H1 (cell line): Measurements from ENCODE around the gene KCNN1. TPM values are rescaled to one million over a fixed set of nuclear protein-coding genes. Genes with fewer than 3 reads are reported as not detected.

ENCODE experiments used
- CTCF ChIA-PET: fragments of 300-600 bp; sonication (Branson Sonifier 250); formaldehyde crosslinking; loops from one replicate; lab custom pipeline; 2021; ENCODE audit not compliant: partially characterized antibody; lab: Charles Lee
- POLR2A ChIA-PET: fragments of 300-600 bp; sonication (Branson Sonifier 250); formaldehyde crosslinking; loops from one replicate; lab custom pipeline; 2021; ENCODE audit warnings: inconsistent platforms; ENCODE audit not compliant: partially characterized antibody; lab: Charles Lee
- DNase-seq, 2 experiments: peaks; one replicate each; pipeline versions ENCODE4 v3.0.0 to v3.0.0-alpha.2; 2010 to 2022; ENCODE audit warnings: low spot score in 2 of 2, low read depth in 1 of 2, mixed read lengths in 1 of 2
- FAIRE-seq: peaks from 2 replicates; lab custom pipeline; 2011; peaks lifted over from hg19 to GRCh38; lab: Jason Lieb, UNC
- H2AFZ ChIP-seq: 2 replicates; pipeline ENCODE4 v1.8.1; 2012; ENCODE audit warnings: low read length, inconsistent platforms
- H2AK5ac ChIP-seq: 2 replicates; pipeline ENCODE4 v1.6.1; 2013; ENCODE audit warnings: low read depth, low read length
- H2BK120ac ChIP-seq: replicated peaks from 2 replicates; pipeline ENCODE3; 2013; ENCODE audit warnings: low read depth, low read length, inconsistent platforms
- H2BK12ac ChIP-seq: 2 replicates; pipeline ENCODE4 v1.6.1; 2013; ENCODE audit warnings: low read depth, low read length
- H2BK15ac ChIP-seq: 2 replicates; pipeline ENCODE4 v1.6.1; 2013; ENCODE audit warnings: low read length
- H2BK20ac ChIP-seq: 2 replicates; pipeline ENCODE4 v1.6.1; 2013; ENCODE audit warnings: low read length
- H2BK5ac ChIP-seq: 2 replicates; pipeline ENCODE4 v1.6.1; 2013; ENCODE audit warnings: low read depth, low read length
- H3K14ac ChIP-seq: 2 replicates; pipeline ENCODE4 v1.6.1; 2013; ENCODE audit warnings: inconsistent platforms; ENCODE audit not compliant: insufficient read length
- H3K18ac ChIP-seq: 2 replicates; pipeline ENCODE4 v1.6.1; 2013; ENCODE audit warnings: low read length; ENCODE audit errors: extremely low read depth
- H3K23ac ChIP-seq: 2 replicates; pipeline ENCODE4 v1.6.1; 2013; ENCODE audit warnings: inconsistent platforms; ENCODE audit not compliant: insufficient read length
- H3K23me2 ChIP-seq: 2 replicates; pipeline ENCODE4 v1.6.1; 2013; ENCODE audit warnings: low read depth, low read length
- H3K27ac ChIP-seq: 2 replicates; pipeline ENCODE4 v1.6.1; 2011; ENCODE audit warnings: low read depth, low read length, inconsistent platforms
- H3K27me3 ChIP-seq, 4 experiments: replicated peaks in 1 of 4; 1 replicate in 1 of 4; 2 replicates in 3 of 4; pipeline versions ENCODE4 v1.6.1 to v1.8.1; 2011 to 2013; ENCODE audit warnings: low read length in 3 of 4, mild to moderate bottlenecking in 3 of 4, inconsistent platforms in 2 of 4, mixed read lengths in 2 of 4, moderate library complexity in 1 of 4; ENCODE audit not compliant: control insufficient read depth in 3 of 4, insufficient read depth in 3 of 4; ENCODE audit errors: extremely low read depth in 1 of 4
- H3K36me3 ChIP-seq, 4 experiments: 2 replicates each; pipeline versions ENCODE4 v1.6.1 to v1.8.1; 2011 to 2013; ENCODE audit warnings: mild to moderate bottlenecking in 4 of 4, low read length in 3 of 4, moderate library complexity in 2 of 4, control low read depth in 1 of 4, inconsistent platforms in 1 of 4; ENCODE audit not compliant: insufficient read depth in 4 of 4, control insufficient read depth in 2 of 4
- H3K4ac ChIP-seq: replicated peaks from 2 replicates; pipeline ENCODE3; 2013; ENCODE audit warnings: low read length, low read depth, mixed read lengths, inconsistent platforms; ENCODE audit not compliant: insufficient read length
- H3K4me1 ChIP-seq, 4 experiments: replicated peaks in 1 of 4; 1 replicate in 1 of 4; 2 replicates in 3 of 4; pipeline versions ENCODE4 v1.6.1 to v1.8.1; 2011 to 2013; ENCODE audit warnings: low read length in 3 of 4, inconsistent platforms in 2 of 4, mixed read lengths in 1 of 4; ENCODE audit not compliant: insufficient read depth in 4 of 4, control insufficient read depth in 3 of 4
- H3K4me2 ChIP-seq, 2 experiments: 2 replicates each; pipeline versions ENCODE4 v1.6.1 to v1.8.1; 2011 to 2013; ENCODE audit warnings: low read depth in 2 of 2, low read length in 2 of 2, control low read depth in 1 of 2, inconsistent platforms in 1 of 2, mild to moderate bottlenecking in 1 of 2; ENCODE audit not compliant: insufficient read depth in 1 of 2
- H3K4me3 ChIP-seq, 4 experiments: fragments of 200-600, 300-600 bp in 1 of 4; sonication (generic), shearing (Covaris generic), sonication (Bioruptor Twin) in 1 of 4; 2 replicates each; pipeline versions ENCODE4 v1.5.1 to v1.8.1; 2011 to 2016; ENCODE audit warnings: low read length in 4 of 4, low read depth in 3 of 4, control low read depth in 2 of 4, inconsistent platforms in 2 of 4, mild to moderate bottlenecking in 2 of 4, mixed read lengths in 1 of 4, moderate library complexity in 1 of 4; ENCODE audit not compliant: insufficient read depth in 2 of 4; ENCODE audit errors: extremely low read depth in 1 of 4
- H3K56ac ChIP-seq: replicated peaks from 2 replicates; pipeline ENCODE3; 2013; ENCODE audit warnings: low read depth, mild to moderate bottlenecking, mixed read lengths, low read length, inconsistent platforms; ENCODE audit not compliant: insufficient read length
- H3K79me1 ChIP-seq: 2 replicates; pipeline ENCODE4 v1.6.1; 2013; ENCODE audit warnings: low read depth, low read length, control low read depth
- H3K79me2 ChIP-seq, 2 experiments: 2 replicates each; pipeline versions ENCODE4 v1.6.1 to v1.8.1; 2012 to 2013; ENCODE audit warnings: low read length in 2 of 2, mild to moderate bottlenecking in 2 of 2, inconsistent platforms in 1 of 2; ENCODE audit not compliant: insufficient read depth in 2 of 2, control insufficient read depth in 1 of 2
- H3K9ac ChIP-seq, 4 experiments: replicated peaks in 1 of 4; 1 replicate in 1 of 4; 2 replicates in 3 of 4; pipeline versions ENCODE4 v1.6.1 to v1.8.1; 2011 to 2013; ENCODE audit warnings: low read depth in 3 of 4, low read length in 3 of 4, control low read depth in 2 of 4, mild to moderate bottlenecking in 2 of 4, moderate library complexity in 2 of 4, inconsistent platforms in 1 of 4; ENCODE audit errors: extremely low read depth in 1 of 4
- H3K9me3 ChIP-seq, 2 experiments: 2 replicates each; pipeline versions ENCODE4 v1.6.1 to v1.8.1; 2012 to 2013; ENCODE audit warnings: mild to moderate bottlenecking in 2 of 2, moderate library complexity in 2 of 2, control low read depth in 1 of 2, inconsistent platforms in 1 of 2, low read depth in 1 of 2, low read length in 1 of 2, mixed read lengths in 1 of 2; ENCODE audit not compliant: insufficient read depth in 2 of 2
- H4K20me1 ChIP-seq, 2 experiments: replicated peaks in 1 of 2; 2 replicates each; pipeline versions ENCODE3 to v1.8.1; 2011 to 2013; ENCODE audit warnings: inconsistent platforms in 2 of 2, low read length in 2 of 2, mild to moderate bottlenecking in 1 of 2; ENCODE audit not compliant: insufficient read depth in 2 of 2, control insufficient read depth in 1 of 2
- H4K5ac ChIP-seq: 2 replicates; pipeline ENCODE4 v1.6.1; 2013; ENCODE audit warnings: low read length, low read depth, mixed read lengths, inconsistent platforms; ENCODE audit not compliant: insufficient read length
- H4K8ac ChIP-seq: 2 replicates; pipeline ENCODE4 v1.8.0; 2013; ENCODE audit warnings: mild to moderate bottlenecking, moderate library complexity, low read length, inconsistent platforms; ENCODE audit not compliant: insufficient read depth; ENCODE audit errors: extremely low read depth
- H4K91ac ChIP-seq: replicated peaks from 2 replicates; pipeline ENCODE3; 2013; ENCODE audit warnings: low read length, mixed read lengths, inconsistent platforms; ENCODE audit not compliant: insufficient read length
- CBX8 ChIP-seq: fragments of 300-800, 300-1000 bp; sonication (generic); IDR thresholded peaks from 2 replicates; pipeline ENCODE4 v1.7.1; 2016; ENCODE audit warnings: low read depth, low read length, borderline replicate concordance
- E2F6 ChIP-seq: IDR thresholded peaks from 2 replicates; pipeline ENCODE4 v1.6.1; 2012; ENCODE audit warnings: inconsistent platforms
- KDM1A ChIP-seq: fragments of 200-600, 300-600 bp; sonication (generic); IDR thresholded peaks from 2 replicates; pipeline ENCODE4 v1.7.1; 2016; ENCODE audit warnings: mild to moderate bottlenecking, low read length, borderline replicate concordance
- KDM5A ChIP-seq: fragments of 200-600 bp; IDR thresholded peaks from 2 replicates; pipeline ENCODE4 v1.7.1; 2012; ENCODE audit warnings: mild to moderate bottlenecking, low read length, inconsistent platforms, mixed read lengths
- MAFK ChIP-seq: IDR thresholded peaks from 2 replicates; pipeline ENCODE4 v1.6.1; 2012; ENCODE audit warnings: low read depth, mild to moderate bottlenecking, improper control_type of control experiment, low read length
- SIN3A ChIP-seq, 2 experiments: IDR thresholded peaks in 1 of 2; conservative IDR thresholded peaks in 1 of 2; 2 replicates each; pipeline ENCODE4 v1.6.1; 2011 to 2012; ENCODE audit warnings: low read length in 2 of 2, improper control_type of control experiment in 1 of 2, low read depth in 1 of 2, mild to moderate bottlenecking in 1 of 2
- SIX5 ChIP-seq: IDR thresholded peaks from 2 replicates; pipeline ENCODE4 v1.6.1; 2011; ENCODE audit warnings: mild to moderate bottlenecking, low read depth, low read length
- WGBS, 2 experiments: shearing (Covaris generic) in 1 of 2; methylation state at CpG; one replicate each; pipeline versions ENCODE4 v1.1.6 to v1.1.7; 2013 to 2015; ENCODE audit warnings: low lambda C conversion rate in 2 of 2, mixed read lengths in 2 of 2, inconsistent platforms in 1 of 2, low coverage in 1 of 2, missing lambda C conversion rate in 1 of 2; ENCODE audit not compliant: insufficient replicate concordance in 2 of 2, insufficient coverage in 1 of 2, insufficient read length in 1 of 2; ENCODE audit errors: extremely low coverage in 1 of 2, missing lambda C conversion rate in 1 of 2; 5-methylcytosine and 5-hydroxymethylcytosine counted together
- polyA plus RNA-seq, 7 experiments: library from polyadenylated mRNA; depleted of rRNA in 3 of 7; stranded (reverse) in 5 of 7; unstranded in 2 of 7; fragments of >200 nt in 5 of 7; fragments of 200-250 nt in 2 of 7; gene quantifications; 1 replicate in 5 of 7; 2 replicates in 1 of 7; 4 replicates in 1 of 7; pipeline versions ENCODE4 v1.2.1 to v1.2.3, GENCODE V29; 2011 to 2013; ENCODE audit warnings: missing spikeins in 2 of 7, mixed read lengths in 2 of 7
- total RNA-seq: library from RNA; stranded (reverse); fragmentation: NEBNext Ultra II Directional; extraction: Animal tissue kit (Norgen Biotek cat#: 25700); gene quantifications from 2 replicates; pipeline ENCODE4 v1.2.1, GENCODE V29; 2021

The KCNN1 gene
- total and polyA plus RNA-seq, 2 of the 8 experiments (the other 6 are each of a cell fraction or from before 2014, with no cell fraction given): 11.0 to 12.5 TPM

- FAIRE-seq (no peak), DNase-seq (no peak)
- Histone ChIP-seq H3K27me3 (peaks cover 19 to 54% (median 51%) of the 10 kb centered on the region in 4 experiments), H2BK5ac (no peak overlapping the region), H2BK12ac (0 out of 2 replicates have a peak overlapping the region, but pooled peaks have one; percentile 9), H3K18ac (no peak overlapping the region), H2AK5ac (no peak overlapping the region), H2BK15ac (0 out of 2 replicates have a peak overlapping the region, but pooled peaks have one; percentile 75), H3K14ac (no peak overlapping the region), H3K4me1 (peaks cover 0 to 39% (median 21%) of the 10 kb centered on the region in 4 experiments; a peak in 6 of 7 replicates), H3K4ac (no peak overlapping the region), H3K23me2 (peaks cover 26% of the 10 kb centered on the region), H3K9me3 (no peaks in the 10 kb centered on the region), H4K5ac (no peak overlapping the region), H3K23ac (no peak overlapping the region), H2BK120ac (no peak overlapping the region), H3K36me3 (no peaks in the 10 kb centered on the region), H2BK20ac (no peak overlapping the region), H3K9ac (no peak overlapping the region), H4K20me1 (peaks cover 0 to 3% of the 10 kb centered on the region in 2 experiments), H3K27ac (no peak overlapping the region), H3K79me1 (no peaks in the 10 kb centered on the region), H3K79me2 (no peaks in the 10 kb centered on the region), H3K4me3 (no peak overlapping the region), H2AFZ (no peak overlapping the region), H4K8ac (no peak overlapping the region), H3K4me2 (peak overlapping the region in 1 of 2 experiments; percentile 88; a peak in 1 of 4 replicates), H4K91ac (no peak overlapping the region), H3K56ac (no peak overlapping the region)
- CTCF ChIA-PET: interaction anchor here (0.6 to 21.5 kb wide), 10 partner anchors 8 to 432 kb away, joined by 3 to 271 read pairs (median 5); partner anchors contain the start of genes GDF15 and KCNN1
- POLR2A ChIA-PET: interaction anchor here (1.1 to 4.1 kb wide), 7 partner anchors 9 to 94 kb away, joined by 3 to 21 read pairs (median 5); partner anchors contain the start of gene RPL18A
- WGBS, 2 experiments: 74% methylated on average over 4 of the region's 4 CpGs; no CpG with 5 or more reads in 1 of the 2 experiments
- no peak for TF ChIP-seq SIN3A (conservative IDR thresholded peaks at IDR 0.05 in 1 of 2, IDR thresholded peaks at IDR 0.05 in 1 of 2; ENCODE audit: low read depth in 1 of 2, low read length in 2 of 2)
- no peak for TF ChIP-seq SIX5
- TF ChIP-seq KDM5A: no peak
- no peak for TF ChIP-seq CBX8
- no peak for TF ChIP-seq E2F6
- TF ChIP-seq KDM1A: no peak
- TF ChIP-seq MAFK: no peak
Measured at GRCh38 chr19:17953869-17954268, 13.0 kb upstream of the KCNN1 start.
